NCI-H2029 (cell line): ENCODE measurements around the gene SLC45A3.
"Not testable (repeated sequence)": the region's sequence is repeated elsewhere in the genome, so short reads cannot be mapped to it uniquely, and the experiment has no call there.

ENCODE experiments used
- DNase-seq: peaks from one replicate; lab custom pipeline; 2025; lab: John Stamatoyannopoulos, UW

SLC45A3 gene

GRCh38 chr1:205680073-205680851, at the start of gene SLC45A3:
Gene SLC45A3, minus strand, starts transcription at chr1:205680509. Its CDS starts 15,853 bp downstream, at chr1:205664656.
- no peak for DNase-seq

- no peak for DNase-seq
These were observed 46.4 kb upstream of the SLC45A3 start for GRCh38 chr1:205726619-205727125.

- no peak for DNase-seq
These were observed 45.2 kb upstream of the SLC45A3 start for GRCh38 chr1:205725514-205725913.

- not testable (repeated sequence) for DNase-seq
These were observed 40.4 kb upstream of the SLC45A3 start for GRCh38 chr1:205720740-205721139.

- DNase-seq = no peak
These were observed 39.5 kb upstream of the SLC45A3 start for GRCh38 chr1:205719762-205720161.

GRCh38 chr1:205719015-205719414, 38.7 kb upstream of the SLC45A3 start:
- DNase-seq = no peak

- no peak for DNase-seq
These were observed 36.2 kb upstream of the SLC45A3 start for GRCh38 chr1:205716371-205717132.

GRCh38 chr1:205715628-205716027, 35.3 kb upstream of the SLC45A3 start:
- no peak for DNase-seq

GRCh38 chr1:205714906-205715246, 34.6 kb upstream of the SLC45A3 start:
- DNase-seq = no peak

GRCh38 chr1:205714190-205714905, 34.0 kb upstream of the SLC45A3 start:
- DNase-seq = no peak

GRCh38 chr1:205711105-205712048, 31.1 kb upstream of the SLC45A3 start:
- DNase-seq = peak; percentile 55

- DNase-seq = no peak
These were observed 30.1 kb upstream of the SLC45A3 start for GRCh38 chr1:205710201-205711062.

GRCh38 chr1:205709640-205710039, 29.3 kb upstream of the SLC45A3 start:
- DNase-seq = no peak

- DNase-seq = no peak
These were observed 28.7 kb upstream of the SLC45A3 start for GRCh38 chr1:205709059-205709398.

- DNase-seq = no peak
These were observed 26.5 kb upstream of the SLC45A3 start for GRCh38 chr1:205706601-205707502.

GRCh38 chr1:205704903-205705302, 24.6 kb upstream of the SLC45A3 start:
- DNase-seq = no peak

GRCh38 chr1:205703072-205703471, 22.8 kb upstream of the SLC45A3 start:
- DNase-seq = peak; percentile 62

GRCh38 chr1:205701891-205702290, 21.6 kb upstream of the SLC45A3 start:
- no peak for DNase-seq

GRCh38 chr1:205701420-205701819, 21.1 kb upstream of the SLC45A3 start:
- no peak for DNase-seq
